ENCODE data around the gene ARID2.

The ARID2 gene

DNA sequence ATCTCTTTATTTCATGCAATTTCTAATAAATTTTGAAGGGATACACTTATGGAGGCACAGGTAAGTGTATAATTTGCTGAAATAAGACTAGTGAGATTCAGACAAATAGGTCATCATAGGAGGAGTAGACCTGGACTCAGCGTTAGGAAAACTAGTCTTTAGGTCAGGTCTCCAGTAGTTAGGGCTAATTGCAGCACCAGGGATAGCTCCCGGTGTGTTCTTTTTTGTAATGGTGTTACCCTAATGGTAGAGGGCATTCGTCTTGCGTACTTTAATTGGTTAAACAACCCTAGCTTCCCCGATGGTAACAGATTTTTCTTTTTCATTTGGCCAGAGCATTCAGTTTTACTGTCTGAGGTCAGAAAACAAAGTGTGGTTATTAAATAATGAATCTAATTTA is 64.9 kb downstream of the ARID2 start:
- no peak overlapping the region for H3K4me3 ChIP-seq (ENCODE audit: low read length)
- DNase-seq (ENCODE audit: low read depth) = no peak
- TF ChIP-seq, protein P1, sequence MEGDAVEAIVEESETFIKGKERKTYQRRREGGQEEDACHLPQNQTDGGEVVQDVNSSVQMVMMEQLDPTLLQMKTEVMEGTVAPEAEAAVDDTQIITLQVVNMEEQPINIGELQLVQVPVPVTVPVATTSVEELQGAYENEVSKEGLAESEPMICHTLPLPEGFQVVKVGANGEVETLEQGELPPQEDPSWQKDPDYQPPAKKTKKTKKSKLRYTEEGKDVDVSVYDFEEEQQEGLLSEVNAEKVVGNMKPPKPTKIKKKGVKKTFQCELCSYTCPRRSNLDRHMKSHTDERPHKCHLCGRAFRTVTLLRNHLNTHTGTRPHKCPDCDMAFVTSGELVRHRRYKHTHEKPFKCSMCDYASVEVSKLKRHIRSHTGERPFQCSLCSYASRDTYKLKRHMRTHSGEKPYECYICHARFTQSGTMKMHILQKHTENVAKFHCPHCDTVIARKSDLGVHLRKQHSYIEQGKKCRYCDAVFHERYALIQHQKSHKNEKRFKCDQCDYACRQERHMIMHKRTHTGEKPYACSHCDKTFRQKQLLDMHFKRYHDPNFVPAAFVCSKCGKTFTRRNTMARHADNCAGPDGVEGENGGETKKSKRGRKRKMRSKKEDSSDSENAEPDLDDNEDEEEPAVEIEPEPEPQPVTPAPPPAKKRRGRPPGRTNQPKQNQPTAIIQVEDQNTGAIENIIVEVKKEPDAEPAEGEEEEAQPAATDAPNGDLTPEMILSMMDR (IDR thresholded peaks at IDR 0.05; ENCODE audit: insufficient read depth, low read depth, low read length, missing control alignments) = no peak

DNA sequence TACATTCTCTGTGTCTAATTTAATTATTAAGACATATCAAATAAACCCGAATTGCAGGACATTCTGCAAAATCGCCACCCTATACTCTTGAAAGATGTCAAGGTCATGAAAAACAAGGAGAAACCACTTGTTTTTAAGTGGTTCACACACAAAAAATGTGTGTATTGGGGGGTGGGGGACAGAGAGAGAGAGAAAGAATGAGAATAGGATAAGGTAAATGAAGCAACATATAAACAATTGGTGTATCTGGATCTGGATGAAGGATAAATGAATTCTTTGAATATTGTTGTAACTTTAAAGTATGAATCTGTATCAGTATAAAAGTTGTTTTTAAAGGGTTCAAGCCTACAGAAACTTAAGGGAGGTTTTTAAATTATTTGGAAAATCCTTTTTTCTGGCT is 72.1 kb downstream of the ARID2 start:
- no peak for DNase-seq (ENCODE audit: low read depth)
- H3K4me3 ChIP-seq (ENCODE audit: low read length) = no peak overlapping the region
- TF ChIP-seq, protein P1 (IDR thresholded peaks at IDR 0.05; ENCODE audit: insufficient read depth, low read depth, low read length, missing control alignments) = no peak

DNA sequence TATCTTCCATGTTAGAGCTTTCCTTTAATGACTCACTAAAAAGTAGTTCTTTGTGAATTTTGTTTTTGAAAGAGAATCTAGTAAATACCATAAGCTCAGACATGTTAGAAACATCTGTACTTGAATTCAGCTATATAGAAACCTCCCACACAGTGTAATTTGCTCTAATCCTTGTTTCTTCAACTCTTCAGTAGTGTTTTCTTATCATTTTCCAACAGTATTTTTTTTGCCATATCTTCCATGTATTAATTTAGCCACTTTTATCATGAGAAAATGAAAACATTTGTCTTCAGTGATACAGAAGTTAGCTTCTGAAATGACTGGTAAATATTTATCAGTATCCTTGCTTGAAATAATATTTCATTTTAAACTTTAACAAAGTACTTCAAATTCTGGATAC is 73.6 kb downstream of the ARID2 start:
- TF ChIP-seq, protein P1 (IDR thresholded peaks at IDR 0.05; ENCODE audit: insufficient read depth, low read depth, low read length, missing control alignments) = no peak
- H3K4me3 ChIP-seq (ENCODE audit: low read length) = no peak overlapping the region
- DNase-seq (ENCODE audit: low read depth) = no peak

DNA sequence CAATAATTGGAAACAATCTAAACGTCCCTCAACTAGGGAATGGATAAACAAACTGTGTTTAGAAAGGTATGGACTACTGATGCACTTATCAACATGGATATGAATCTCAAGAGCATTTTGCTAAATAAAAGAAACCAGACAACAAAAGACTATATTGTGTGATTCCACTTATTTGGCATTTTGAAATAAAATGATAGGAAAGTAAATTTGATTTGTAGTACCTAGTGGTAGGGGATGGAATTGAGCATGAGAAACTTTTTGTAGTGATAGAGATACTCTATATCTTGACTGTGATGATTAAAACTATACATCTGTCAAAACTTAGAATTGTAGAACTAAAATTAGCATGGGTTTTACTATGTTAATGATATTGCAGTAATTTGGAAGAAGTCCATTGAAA is 87.1 kb downstream of the ARID2 start:
- H3K4me3 ChIP-seq (ENCODE audit: low read length) = no peak overlapping the region
- DNase-seq (ENCODE audit: low read depth) = no peak
- TF ChIP-seq, protein P1 (IDR thresholded peaks at IDR 0.05; ENCODE audit: insufficient read depth, low read depth, low read length, missing control alignments) = no peak

DNA sequence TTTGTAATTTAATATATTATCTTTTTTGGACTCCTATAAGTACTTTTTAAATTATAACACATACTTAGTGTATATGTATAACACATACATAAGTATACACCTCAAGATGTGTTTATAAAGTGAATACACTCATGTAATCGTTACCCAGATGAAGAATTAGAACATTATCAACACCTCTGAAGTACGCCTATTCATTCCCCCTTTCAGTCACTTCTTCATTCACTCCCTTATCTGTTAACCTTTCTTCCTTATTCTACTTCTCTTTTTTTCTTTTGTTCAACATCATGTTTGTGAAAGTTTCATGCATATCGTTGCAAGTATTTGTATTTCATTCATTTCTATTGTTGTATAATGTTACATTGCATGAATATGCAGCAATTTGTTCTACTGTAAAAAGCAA is 98.5 kb downstream of the ARID2 start:
- no peak overlapping the region for H3K4me3 ChIP-seq (ENCODE audit: low read length)
- DNase-seq (ENCODE audit: low read depth) = no peak
- TF ChIP-seq, protein P1 (IDR thresholded peaks at IDR 0.05; ENCODE audit: insufficient read depth, low read depth, low read length, missing control alignments) = no peak

DNA sequence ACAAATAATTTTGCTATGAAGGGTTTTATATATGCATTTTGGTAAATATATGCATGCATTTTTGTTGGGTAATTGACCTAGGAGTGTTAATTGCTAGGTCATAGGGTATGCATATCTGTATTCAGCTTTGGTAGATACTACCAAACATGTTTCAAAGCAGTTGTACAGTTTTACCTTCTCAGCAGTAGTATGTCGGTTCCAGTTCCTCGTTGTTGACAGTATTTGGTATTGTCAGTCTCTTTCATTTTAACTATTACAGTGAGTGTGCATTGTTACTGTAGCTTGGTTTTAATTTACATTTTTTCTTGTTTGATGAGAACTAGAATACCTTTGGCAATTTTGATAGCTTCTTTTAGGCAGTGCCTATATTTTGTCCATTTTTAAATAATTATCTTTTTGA is 98.9 kb downstream of the ARID2 start:
- TF ChIP-seq, protein P1 (IDR thresholded peaks at IDR 0.05; ENCODE audit: insufficient read depth, low read depth, low read length, missing control alignments) = no peak
- H3K4me3 ChIP-seq (ENCODE audit: low read length) = no peak overlapping the region
- no peak for DNase-seq (ENCODE audit: low read depth)

DNA sequence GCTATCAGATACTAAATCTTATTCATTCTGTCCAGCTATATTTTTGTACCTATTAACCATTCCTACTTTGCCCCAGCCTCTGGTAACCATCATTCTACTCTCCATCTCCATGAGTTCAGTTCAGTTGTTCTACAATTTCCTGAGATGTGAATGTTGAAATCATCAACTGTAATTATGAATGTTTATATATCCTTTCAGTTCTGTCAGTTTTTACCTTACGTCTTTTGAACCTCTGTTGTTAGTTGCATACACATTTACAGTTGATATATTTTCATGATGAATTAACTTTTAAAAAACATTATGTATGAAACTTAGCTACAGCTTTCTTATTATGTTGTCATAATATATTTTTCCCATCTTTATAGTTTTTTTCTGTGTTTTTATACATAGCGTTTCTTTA is 102.1 kb downstream of the ARID2 start:
- H3K4me3 ChIP-seq (ENCODE audit: low read length) = no peak overlapping the region
- TF ChIP-seq, protein P1 (IDR thresholded peaks at IDR 0.05; ENCODE audit: insufficient read depth, low read depth, low read length, missing control alignments) = no peak
- no peak for DNase-seq (ENCODE audit: low read depth)

Data from epithelial cell of esophagus (primary cell).